Right lobe of liver (tissue), 6 donors: Measurements from ENCODE around the gene ZNF107. TPM values are rescaled to one million over a fixed set of nuclear protein-coding genes. Genes with fewer than 3 reads are reported as not detected.

Experiments
- ATAC-seq, 4 donors: fragments of 200-7000 bp; cut with Tn5 transposase; one replicate each; pipeline ENCODE4 v1.9.1; 2020; ENCODE audit warnings: mild to moderate bottlenecking in 4 of 4, moderate library complexity in 4 of 4
- DNase-seq, 3 donors: peaks; one replicate each; pipeline ENCODE4 v3.0.0-alpha.2; 2020
- H3K27ac ChIP-seq, 3 donors: fragments of 200-600 bp; one replicate each; pipeline ENCODE4 v1.8.0; 2022
- H3K27me3 ChIP-seq, 2 donors: fragments of 200-600 bp; one replicate each; pipeline ENCODE4 v1.8.0; 2022
- H3K36me3 ChIP-seq, 4 donors: fragments of 200-600 bp; sonication (generic) in 1 of 4; one replicate each; pipeline versions ENCODE4 v1.5.1 to v1.8.0; 2017 to 2022; ENCODE audit warnings: control low read depth in 1 of 4
- H3K4me1 ChIP-seq, 4 donors: fragments of 200-600 bp; sonication (generic) in 1 of 4; one replicate each; pipeline versions ENCODE4 v1.5.1 to v1.8.0; 2017 to 2022; ENCODE audit warnings: control low read depth in 1 of 4
- H3K4me3 ChIP-seq, 3 donors: fragments of 200-600 bp; one replicate each; pipeline ENCODE4 v1.8.0; 2022
- H3K9me3 ChIP-seq, 4 donors: fragments of 200-600 bp; sonication (generic) in 1 of 4; one replicate each; pipeline versions ENCODE4 v1.5.1 to v1.8.0; 2017 to 2022; ENCODE audit warnings: control low read depth in 1 of 4
- CTCF ChIP-seq, 4 donors: fragments of 200-600 bp in 3 of 4; fragments of 450-650 bp in 1 of 4; IDR thresholded peaks; one replicate each; pipeline versions ENCODE4 v1.5.1 to v1.8.0; 2016 to 2022; ENCODE audit warnings: antibody characterized with exemption in 4 of 4, mild to moderate bottlenecking in 2 of 4
- POLR2A ChIP-seq: fragments of 450-650 bp; IDR thresholded peaks from one replicate; pipeline ENCODE4 v1.6.1; 2017; ENCODE audit warnings: antibody characterized with exemption, mild to moderate bottlenecking
- WGBS: methylation state at CpG from one replicate; pipeline ENCODE4 v1.1.6; 2018; ENCODE audit warnings: low coverage, low lambda C conversion rate; ENCODE audit not compliant: insufficient coverage; ENCODE audit errors: missing lambda C conversion rate; 5-methylcytosine and 5-hydroxymethylcytosine counted together
- intact Hi-C, 2 donors: fragments of 100-400 bp; cut with DNase I; formaldehyde crosslinking; loops; one replicate each; pipeline versions ENCODE4 v1.11.2 to v1.14.1; 2022
- total RNA-seq, 6 experiments: library from RNA; depleted of rRNA in 2 of 6; stranded (reverse); fragments of >200 nt in 2 of 6; fragmentation: NEBNext Ultra II Directional in 3 of 6; extraction: Animal tissue kit (Norgen Biotek cat#: 25700) in 3 of 6; gene quantifications; one replicate each; pipeline versions ENCODE4 v1.1.0 to v1.2.4, GENCODE V29; 2016 to 2023
- donor health status: DM: no; HTN: yes; CAD: no.
- donor health status: DM: no; HTN: no; CAD: no.
- donor health status: DM: no; HTN: no; CAD: no.
- donor health status: DM: no; HTN: yes; CAD: no.
- donor health status: DM: no; HTN: yes; CAD: no.

ZNF107 gene
- total RNA-seq, 6 experiments from 2014 or later = 1.2 to 2.0 (median 1.6) TPM

- no peaks in the 10 kb centered on the region for H3K9me3 ChIP-seq
- TF ChIP-seq CTCF (IDR thresholded peaks at IDR 0.05) (no peak), POLR2A (no peak)
Measured at GRCh38 chr7:64634406-64635062, 31.4 kb upstream of the ZNF107 start.

GRCh38 chr7:64636386-64636785, 29.5 kb upstream of the ZNF107 start:
- H3K9me3 ChIP-seq = no peaks in the 10 kb centered on the region
- H3K4me1 ChIP-seq = no peaks in the 10 kb centered on the region
- DNase-seq (no peak), ATAC-seq (peak in 1 of 4 donors; percentile 7)
- no peak overlapping the region for H3K4me3 ChIP-seq
- TF ChIP-seq CTCF (IDR thresholded peaks at IDR 0.05) (peak in 1 of 4 donors; percentile 24), POLR2A (no peak)
- H3K27ac ChIP-seq = no peak overlapping the region
- intact Hi-C loops = no loop called here
- H3K27me3 ChIP-seq = no peaks in the 10 kb centered on the region
- no peaks in the 10 kb centered on the region for H3K36me3 ChIP-seq
- 35% methylated on average over 4 of the region's 4 CpGs for WGBS

More at GRCh38 chr7:64634406-64635062, 31.4 kb upstream of the ZNF107 start:
- Histone ChIP-seq H3K4me1 (no peaks in the 10 kb centered on the region), H3K36me3 (no peaks in the 10 kb centered on the region), H3K27ac (no peak overlapping the region), H3K27me3 (no peaks in the 10 kb centered on the region), H3K4me3 (no peak overlapping the region)
- DNase-seq = no peak
- WGBS = 45% methylated on average over 2 of the region's 2 CpGs
- ATAC-seq = peak in 1 of 4 donors; percentile 42
- intact Hi-C loops = no loop called here

- DNase-seq (no peak), ATAC-seq (peak in 3 of 4 donors; percentile 35 to 55 (median 36))
- TF ChIP-seq CTCF (IDR thresholded peaks at IDR 0.05) (no peak), POLR2A (no peak)
- Histone ChIP-seq H3K36me3 (no peaks in the 10 kb centered on the region), H3K9me3 (no peaks in the 10 kb centered on the region), H3K27ac (peak overlapping the region in 1 of 3 donors; percentile 15), H3K4me1 (no peaks in the 10 kb centered on the region), H3K27me3 (no peaks in the 10 kb centered on the region), H3K4me3 (no peak overlapping the region)
- 32% methylated on average over 4 of the region's 4 CpGs for WGBS
- intact Hi-C loops = no loop called here
Measured at GRCh38 chr7:64637521-64638445, 28.1 kb upstream of the ZNF107 start.

- intact Hi-C loops = no loop called here
- no peaks in the 10 kb centered on the region for H3K9me3 ChIP-seq
- 80% methylated on average over 2 of the region's 2 CpGs for WGBS
- ATAC-seq = no peak
- H3K36me3 ChIP-seq = no peaks in the 10 kb centered on the region
- H3K27ac ChIP-seq = no peak overlapping the region
- DNase-seq = no peak
- H3K4me3 ChIP-seq = no peak overlapping the region
- H3K27me3 ChIP-seq = no peaks in the 10 kb centered on the region
- TF ChIP-seq POLR2A = no peak
- no peak for TF ChIP-seq CTCF (IDR thresholded peaks at IDR 0.05)
- no peaks in the 10 kb centered on the region for H3K4me1 ChIP-seq
Measured at GRCh38 chr7:64638822-64639221, 27.1 kb upstream of the ZNF107 start.
